HG03460 (cell line): ENCODE data around the gene SLC28A1.
A peak's percentile ranks its signal among the peaks of the same experiment; 100 is the strongest.
"Not testable (repeated sequence)": the region's sequence is repeated elsewhere in the genome, so short reads cannot be mapped to it uniquely, and the experiment has no call there.

Source experiments
- ATAC-seq: cut with Tn5 transposase; IDR thresholded peaks from one replicate; pipeline ENCODE4 v1.9.1; 2021; ENCODE audit not compliant: unreplicated experiment

SLC28A1 gene

DNA sequence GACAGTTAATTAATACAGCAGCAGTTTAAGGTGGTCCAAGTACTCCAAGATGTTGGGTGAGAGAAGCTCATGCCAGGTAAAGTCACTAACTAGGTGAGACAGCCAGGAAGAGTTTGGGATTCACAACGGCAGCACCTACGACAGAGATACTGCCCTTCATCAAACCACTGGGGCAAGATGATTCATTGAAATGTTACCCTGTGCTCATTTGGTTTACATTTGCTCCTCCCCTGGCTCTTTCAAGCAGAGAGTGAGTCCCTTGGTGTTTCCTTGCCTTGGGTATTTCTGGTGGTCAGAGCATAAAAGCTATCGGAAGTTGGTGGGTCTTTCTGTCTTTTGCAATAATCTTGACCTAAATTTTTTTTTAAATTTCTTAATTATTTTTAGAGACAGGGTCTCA lies 77.2 kb downstream of the SLC28A1 start:
- ATAC-seq = no peak

DNA sequence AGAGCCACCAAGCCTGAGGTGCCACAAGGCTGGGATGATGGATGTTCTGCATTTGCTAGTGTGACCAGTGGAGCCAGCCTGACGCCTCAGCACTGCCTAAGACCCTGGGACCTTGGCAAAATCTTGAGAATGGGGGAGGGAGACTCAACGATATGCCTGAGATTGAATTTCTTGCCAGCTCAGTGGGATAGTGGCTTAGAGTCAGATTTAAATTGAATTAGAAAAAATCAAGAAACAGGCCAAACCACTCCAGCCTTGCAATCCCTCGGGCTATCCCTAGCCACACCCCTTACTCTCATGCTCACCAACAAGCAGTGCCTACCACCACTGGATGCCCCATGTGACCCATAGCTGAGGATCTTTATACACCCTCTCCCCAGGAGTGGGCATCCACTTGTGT lies 78.5 kb downstream of the SLC28A1 start:
- ATAC-seq = no peak

DNA sequence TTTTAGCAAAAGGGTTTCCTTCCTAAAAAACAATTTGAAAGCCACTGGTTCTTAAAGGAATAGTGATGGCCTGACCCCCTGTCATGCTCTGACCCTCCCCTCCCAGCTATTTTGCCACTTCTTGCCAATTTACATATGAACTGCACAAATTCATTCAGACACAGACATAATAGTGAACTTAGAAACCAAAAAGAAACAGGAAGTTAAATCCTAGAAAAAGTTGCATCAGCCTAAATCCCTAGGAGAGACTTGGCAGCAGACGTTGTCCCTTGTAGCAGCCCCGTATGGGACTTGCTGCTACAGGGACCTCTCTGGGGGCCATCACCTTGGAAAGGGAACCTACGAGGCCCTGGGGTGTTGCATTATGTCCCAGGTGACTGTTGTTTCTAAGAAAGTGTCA lies 82.9 kb downstream of the SLC28A1 start:
- ATAC-seq = no peak

DNA sequence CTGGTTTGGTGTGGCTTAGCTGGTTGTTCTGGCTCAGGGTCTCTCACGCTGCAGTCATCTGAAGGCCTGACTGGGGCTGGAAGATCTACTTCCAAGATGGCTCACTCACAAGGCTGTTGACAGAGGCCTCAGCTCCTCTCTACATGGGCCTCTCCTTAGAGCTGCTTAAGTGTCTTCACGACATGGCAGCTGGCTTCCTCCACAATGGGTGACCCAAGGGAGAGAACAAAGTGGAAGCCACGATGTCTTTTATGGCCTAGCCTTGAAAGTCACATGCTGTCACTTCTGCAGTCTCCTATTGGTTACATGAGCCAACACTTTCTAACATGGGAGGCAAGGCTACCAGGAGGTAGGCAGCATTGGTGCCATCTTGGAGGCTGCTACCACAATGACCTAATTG lies 83.8 kb downstream of the SLC28A1 start:
- ATAC-seq = no peak

DNA sequence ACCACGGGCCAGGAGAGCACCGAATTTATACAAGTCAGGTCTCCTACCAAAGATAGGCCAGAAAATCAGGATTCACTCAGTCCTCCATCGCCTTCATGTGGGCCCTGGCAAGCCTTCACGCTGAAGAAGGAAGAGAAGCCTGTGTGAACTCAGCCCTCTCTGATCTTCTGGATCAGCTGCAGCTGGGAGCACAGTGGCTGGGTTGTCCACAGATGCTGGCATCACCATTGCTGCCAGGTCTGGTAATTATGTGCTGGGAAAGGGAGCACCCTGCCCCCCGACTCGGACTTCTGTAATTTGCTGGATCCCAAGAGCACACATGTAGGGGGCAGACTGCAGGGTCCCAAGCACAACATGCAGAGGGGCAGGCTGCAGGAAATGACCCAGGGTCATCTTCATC lies 84.8 kb downstream of the SLC28A1 start:
- ATAC-seq = no peak

DNA sequence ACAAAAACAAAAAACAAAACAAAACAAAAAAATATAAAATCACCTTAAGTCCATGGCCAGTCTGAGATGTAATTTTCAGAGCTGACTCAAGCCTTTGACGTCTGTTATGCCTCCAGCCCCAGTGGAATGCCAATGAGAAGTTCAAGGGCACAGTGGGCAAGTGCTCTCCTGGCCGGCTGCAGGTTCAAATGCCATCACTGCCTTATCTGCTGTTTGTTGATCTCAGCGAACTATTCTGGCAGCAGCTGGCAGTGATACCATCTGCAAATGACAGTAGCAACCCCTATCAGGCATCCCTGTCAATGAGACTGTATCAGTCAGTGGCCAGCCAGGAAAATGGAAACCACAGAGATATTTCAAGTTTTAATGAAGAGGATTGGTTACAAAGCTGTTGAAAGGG lies 86.4 kb downstream of the SLC28A1 start:
- no peak for ATAC-seq

DNA sequence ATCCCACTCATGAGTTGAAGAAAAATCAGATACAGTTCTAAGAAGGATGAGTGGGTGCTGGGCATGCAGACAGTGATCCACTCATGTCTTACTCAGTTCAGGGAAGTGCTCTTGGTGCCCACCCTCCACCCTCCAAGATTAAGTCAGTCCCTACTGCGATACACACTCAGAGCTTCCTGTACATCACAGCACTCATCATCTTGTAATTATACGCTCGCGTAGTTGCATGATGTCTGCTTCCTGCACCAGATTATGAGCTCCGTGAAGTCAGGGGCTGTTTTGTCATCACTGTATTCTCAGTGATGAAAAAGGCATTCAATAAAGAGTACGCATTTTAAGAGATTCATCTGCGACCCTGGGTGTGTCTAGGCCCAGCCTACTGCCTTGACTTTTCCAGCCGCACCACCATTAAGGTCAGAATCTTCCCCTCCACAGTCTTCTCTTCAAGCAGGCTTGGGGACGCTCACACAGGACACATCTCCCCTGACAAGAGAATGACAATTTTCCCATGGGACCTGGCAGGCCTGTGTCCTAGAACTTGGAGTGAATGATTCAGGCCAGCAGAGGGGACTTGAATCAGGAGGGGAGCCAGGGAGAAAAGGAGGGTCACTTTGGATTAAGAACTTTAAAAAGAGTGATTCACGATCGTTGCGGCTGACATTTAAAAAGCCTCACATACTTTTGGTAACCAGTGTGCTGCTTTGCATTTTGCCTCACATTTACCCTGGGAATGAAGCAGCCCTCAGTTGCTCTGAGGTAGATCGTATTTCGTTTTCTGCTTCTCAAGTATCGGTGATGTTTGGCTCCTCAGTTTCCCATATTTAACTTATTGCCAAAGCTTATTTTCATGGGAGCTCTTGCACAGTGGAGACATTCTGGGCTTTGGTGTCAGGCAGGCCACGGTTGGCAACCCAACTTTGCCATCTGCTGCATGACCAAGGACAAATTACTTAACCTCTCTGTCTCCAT lies 89.3 kb downstream of the SLC28A1 start:
- no peak for ATAC-seq

DNA sequence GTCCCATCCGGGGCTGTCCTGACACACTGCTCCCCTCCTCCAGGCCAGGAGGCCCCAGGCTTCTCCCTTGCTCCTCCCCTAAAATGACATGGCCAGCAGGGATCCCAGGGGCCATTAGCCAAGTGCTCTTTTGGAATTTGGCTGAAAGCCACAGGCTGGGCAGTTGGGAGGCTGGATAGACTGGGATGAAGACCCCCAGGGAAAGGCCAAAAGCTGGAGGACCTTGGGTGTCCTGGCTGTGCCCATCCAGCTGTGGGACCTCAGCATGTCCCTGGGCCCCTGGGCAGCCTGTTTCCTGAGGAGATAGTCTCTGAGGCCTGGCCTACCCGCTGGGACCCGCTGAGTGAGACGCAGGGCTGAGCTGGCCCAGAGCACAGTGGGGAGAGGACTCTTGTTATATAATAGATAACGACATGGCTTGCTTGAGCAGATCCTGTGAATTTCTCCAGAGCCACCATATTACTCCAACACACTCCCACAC lies 91.4 kb downstream of the SLC28A1 start:
- no peak for ATAC-seq

DNA sequence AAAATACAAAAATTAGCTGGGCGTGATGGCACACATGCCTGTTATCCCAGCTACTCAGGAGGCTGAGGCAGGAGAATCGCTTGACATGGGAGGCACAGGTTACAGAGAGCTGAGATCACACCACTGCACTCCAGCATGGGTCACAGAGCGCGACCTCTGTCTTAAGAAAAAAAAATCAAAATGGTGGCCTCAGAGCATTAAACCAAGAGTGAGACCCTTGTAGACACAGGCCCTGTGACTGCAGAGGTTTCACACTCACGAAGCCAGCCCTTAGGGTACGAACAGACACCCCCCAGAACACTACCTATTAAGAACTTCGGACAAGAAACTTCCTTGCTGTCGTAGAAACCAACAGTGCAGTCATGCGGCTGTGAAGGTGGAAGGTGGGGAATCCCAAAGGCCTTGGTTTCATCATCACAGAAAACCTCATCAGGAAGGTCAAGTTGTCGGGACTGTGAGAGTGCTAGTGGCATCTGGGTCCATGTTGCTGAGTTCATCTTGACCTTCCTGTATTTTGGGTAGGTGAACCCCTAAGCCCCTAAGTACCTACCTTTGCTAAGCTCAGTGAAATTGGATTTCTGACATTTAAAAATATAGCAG lies 92.4 kb downstream of the SLC28A1 start:
- no peak for ATAC-seq

DNA sequence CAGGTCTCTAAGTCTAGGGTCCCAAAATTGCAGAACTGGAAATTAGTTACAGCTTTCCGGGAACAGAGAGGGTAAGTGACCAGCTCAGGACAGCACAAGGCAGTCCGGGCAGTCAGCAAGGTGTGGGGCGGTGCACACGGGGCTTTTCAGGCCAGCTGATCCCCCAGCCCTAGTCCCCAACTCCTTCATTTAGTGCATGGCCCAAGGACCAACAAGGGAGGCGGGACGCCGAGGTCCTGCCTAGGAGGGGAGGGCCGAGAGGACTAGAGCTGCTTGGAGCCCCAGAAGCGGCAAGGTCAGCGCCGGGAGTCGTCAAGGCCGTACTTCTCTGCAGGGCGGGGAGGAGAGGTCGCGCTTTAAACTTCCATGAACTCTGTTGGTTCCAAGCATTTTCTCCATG lies 95.2 kb downstream of the SLC28A1 start:
- ATAC-seq = no peak

DNA sequence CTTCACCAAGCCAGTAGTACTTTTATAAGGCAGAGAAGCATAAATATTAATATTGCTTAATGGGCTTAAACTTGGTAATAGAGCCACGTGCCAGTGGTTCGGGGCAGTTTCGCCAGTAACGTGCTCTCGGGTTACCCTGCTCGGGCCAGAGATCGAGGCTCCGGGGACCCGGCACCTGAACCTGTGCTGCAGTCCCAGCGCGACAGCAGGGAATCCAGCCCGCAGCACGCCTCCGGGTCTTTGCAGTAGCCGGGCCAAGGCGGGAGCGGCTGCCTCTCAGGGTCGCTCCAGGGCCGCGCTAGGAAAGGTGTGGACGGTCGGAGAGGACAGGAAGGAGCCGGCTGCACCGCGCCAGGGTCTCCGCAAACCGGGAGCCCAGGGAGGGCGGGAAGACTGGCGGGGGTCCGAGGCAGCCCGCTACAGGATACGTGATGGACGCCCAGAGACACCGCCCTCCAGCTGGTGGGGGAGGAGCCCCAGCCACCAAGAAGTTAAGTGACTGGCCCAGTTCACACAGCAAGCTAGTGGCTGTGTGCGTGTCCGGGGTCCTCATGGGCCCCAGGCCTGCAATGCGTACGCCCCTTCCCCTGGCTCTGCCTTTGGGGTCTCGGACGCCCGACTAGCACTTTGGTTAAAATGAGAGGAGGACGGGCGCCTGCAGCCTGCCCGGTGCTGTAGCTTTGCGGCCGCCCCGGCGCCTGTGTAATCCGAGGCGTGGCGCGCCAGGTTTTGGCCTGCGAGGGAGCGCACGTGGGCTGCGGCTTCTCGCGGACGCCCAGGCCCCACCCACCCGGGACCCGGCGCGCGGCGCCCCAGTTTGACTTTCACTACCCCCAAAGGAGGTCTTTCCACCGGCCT lies 96.0 kb downstream of the SLC28A1 start:
- peak; percentile 50 for ATAC-seq

DNA sequence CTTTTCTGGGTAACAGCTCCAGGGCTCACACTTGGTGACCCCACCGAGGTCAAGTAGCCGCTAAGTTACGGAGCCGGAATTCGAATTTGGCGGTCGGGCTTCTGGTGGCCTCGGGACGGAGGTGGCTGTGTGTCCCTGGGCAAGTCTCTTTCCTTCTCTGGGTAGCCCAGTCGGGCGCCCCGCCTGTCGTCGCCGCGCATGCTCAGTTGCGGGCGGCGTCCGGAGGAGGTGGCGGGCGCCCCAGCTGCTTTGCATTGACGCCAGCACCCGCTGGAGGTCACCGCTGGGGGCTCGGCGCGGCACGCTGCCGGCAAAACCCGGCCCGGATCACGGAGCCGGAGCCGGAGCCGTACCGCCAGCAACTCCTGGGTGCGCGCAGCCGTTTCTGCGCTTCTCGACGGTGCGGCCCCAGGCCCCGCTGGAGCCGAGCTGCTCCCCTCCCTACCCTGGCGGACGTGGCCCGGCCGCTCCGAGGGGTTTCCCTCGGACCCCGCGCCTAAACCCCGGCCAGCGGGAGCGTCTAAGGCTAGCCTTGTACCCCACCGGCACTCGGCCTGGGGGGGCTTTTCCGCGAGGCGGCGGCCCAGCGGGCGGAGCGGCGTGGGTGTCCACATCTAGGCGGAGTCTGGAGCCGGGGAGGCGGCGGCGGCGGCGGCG lies 96.7 kb downstream of the SLC28A1 start:
- ATAC-seq = peak; percentile 61

DNA sequence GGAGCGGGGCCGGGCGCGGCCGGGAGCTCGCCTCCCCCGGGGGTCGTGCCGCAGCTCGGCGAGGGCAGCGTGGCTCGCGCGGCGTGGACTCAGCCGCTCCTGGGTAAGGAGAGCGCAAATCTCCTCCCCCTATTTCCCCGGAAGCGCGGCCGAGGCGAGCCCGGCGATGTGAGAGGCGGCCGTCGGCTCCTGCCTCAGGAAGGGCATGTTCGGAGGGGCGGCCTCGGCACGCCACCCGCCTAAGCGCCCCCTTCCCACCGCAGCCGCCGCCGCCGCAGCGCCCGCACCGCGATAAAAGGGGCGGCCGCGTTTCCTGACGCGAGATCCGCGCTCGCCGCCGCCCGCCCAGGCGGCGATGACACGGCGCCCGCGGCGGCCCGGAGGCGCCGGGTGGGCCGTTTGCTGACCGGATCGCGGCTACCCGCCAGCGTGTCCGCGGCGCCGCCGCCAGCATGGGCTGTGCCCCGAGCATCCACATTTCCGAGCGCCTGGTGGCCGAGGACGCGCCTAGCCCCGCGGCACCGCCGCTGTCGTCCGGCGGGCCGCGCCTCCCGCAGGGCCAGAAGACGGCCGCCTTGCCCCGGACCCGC lies 97.3 kb downstream of the SLC28A1 start, which contains the start of gene PDE8A:
Gene PDE8A, plus strand, starts transcription at position 146 of the 590 bp plus-strand sequence. Its CDS starts 307 bp downstream, at position 453.
- peak; percentile 23 for ATAC-seq

DNA sequence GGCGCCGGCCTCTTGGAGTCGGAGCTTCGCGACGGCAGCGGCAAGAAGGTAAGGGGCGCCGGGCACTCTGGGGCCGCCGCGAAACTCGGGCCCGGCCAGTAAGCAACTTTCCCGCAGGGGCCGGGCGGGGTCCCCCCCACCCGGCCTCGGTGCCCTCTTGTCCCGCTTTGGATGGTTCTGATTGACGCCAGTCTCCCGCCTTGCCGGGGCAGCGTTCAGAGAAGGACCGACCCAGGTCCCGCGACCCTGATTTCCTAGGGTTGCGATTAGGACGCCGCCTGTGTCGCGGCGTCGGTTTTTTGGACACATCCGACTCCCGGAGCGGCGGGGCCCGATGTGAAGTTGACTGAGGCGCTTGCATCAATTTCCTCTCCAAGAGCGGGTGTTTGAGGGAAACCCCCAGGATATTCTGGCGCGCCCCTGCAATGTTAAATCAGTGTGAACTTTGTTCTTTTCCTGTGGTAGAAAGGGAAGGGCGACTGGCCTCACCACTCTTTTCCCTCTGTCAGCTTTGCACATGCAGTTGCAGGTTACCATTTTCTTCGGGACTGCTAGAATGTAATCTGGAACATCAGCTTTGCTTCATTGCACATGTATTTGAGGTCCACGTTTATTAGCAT lies 97.9 kb downstream of the SLC28A1 start:
- no peak for ATAC-seq

DNA sequence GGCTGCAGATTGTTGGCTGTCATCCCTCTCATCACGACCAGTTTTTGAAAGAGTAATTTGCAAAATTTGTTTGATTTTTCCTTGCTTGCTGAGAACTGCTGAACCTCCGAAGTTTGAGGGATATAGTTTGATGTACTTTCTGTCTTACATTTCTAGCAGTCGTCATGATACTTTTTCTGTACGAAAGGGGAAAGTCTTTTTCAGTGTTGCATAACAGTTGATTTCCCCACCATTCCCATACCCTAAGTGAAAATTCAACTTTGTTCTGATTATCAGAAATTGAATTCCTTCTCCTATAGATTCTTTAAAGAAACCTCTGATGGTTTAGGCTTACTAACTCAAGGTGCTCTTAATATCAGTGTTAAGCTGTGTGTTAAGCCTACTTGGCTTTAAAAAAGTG lies 98.8 kb downstream of the SLC28A1 start:
- ATAC-seq = no peak

DNA sequence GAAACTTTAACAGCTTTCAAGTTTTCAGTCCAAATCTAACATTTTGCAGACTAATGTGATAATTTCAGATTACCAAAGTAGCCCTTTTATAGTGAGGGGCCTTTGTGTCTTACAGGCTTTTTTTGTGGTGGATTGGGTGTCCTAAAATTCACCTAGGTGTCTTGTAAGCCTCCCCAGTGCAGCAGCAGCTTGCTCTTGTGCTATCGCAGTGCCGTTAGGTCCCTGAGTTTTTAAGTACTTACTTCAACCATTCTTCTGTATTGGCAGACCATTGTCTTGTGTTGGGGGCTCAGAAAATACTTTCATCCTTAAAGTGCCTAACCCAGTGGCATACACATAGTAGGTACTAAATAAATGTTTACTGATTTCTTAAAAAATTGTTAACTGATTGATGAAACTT lies 99.2 kb downstream of the SLC28A1 start:
- no peak for ATAC-seq

DNA sequence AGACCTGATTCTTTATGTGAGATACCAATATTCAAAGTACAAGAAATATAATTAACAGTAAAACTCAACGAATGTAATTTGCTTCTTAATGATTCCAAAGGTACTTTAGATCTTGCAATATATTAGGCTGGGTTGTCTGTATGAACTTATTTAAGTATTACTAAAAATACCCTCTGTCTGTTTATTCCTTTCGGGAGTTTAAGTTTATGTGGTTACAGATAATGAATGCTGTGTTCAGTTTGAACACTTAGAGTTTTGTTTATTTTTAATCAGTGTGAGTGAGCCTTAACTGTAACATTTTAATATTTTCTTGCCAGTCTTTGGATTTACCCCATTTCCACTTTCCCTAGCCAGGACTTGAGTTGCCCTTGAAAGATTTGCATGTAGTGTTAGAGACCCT lies 100.7 kb downstream of the SLC28A1 start:
- no peak for ATAC-seq

DNA sequence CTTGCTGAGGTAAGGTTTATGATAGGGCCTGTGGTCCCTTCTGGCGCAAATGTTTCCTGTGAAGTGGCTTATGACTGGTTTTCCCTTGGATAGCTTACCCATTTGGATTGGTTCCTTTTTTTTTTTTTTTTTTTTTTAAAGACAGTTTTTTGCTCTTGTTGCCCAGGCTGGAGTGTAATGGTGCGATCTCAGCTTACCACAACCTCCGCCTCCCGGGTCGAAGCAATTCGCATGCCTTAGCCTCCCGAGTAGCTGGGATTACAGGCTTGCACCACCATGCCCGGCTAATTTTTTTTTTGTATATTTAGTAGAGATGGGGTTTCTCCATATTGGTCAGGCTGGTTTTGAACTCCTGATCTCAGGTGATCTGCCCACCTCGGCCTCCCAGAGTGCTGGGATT lies 102.9 kb downstream of the SLC28A1 start:
- not testable (repeated sequence) for ATAC-seq

DNA sequence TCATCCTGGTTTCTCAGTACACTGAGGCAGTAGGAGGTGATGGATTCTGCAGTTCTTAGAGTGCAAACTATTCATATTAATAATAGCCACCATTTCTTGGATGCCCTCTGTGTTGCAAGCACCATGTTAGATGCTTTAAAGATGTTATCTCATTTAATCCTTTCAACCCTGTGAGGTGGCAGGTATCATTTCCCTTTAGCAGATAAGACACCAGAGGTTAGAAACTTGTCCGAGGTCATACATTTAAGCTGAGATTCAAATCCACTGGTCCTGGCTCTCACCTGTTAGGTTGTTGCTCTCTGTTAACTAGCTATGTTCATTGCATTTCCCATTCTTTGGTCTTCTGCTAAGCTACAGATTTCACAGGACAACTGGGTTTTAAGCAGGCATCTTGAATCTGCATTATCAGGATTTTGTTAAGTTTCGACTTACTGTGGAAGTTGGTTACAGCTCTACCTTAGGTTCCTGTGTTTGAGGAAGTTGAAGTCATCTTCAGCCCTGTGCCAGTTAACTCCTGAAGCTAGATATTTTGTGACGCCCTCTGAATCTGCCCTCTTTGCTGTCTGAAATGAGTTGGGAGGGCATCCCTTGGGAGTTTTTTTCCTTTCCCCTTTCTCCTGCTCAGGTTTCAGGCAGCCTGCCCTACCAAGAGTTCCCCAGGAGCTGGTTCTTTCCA lies 103.6 kb downstream of the SLC28A1 start:
- ATAC-seq = no peak
